Measurements from ENCODE around the gene CCNF. TPM values are rescaled to one million over a fixed set of nuclear protein-coding genes. Genes with fewer than 3 reads are reported as not detected.

CCNF gene
- total and polyA plus RNA-seq, 9 of the 15 experiments (the other 6 are each of a cell fraction or from before 2014, with no cell fraction given): 4.1 to 70.1 (median 29.5) TPM

GRCh38 chr16:2499890-2500429, 70.7 kb downstream of the CCNF start:
- Histone ChIP-seq H2AFZ (ENCODE audit: low read depth, low read length) (no peak overlapping the region), H3K4me2 (ENCODE audit: insufficient read depth, low read length) (no peak overlapping the region), H3K9me3 (replicated peaks; ENCODE audit: control insufficient read depth, insufficient read depth, low read depth, low read length) (no peaks in the 10 kb centered on the region), H3K9ac (ENCODE audit: insufficient read depth in 1 of 2, low read depth in 2 of 2, low read length in 2 of 2) (peak overlapping the region in 1 of 2 experiments; percentile 13; a peak in 1 of 4 replicates), H3K27me3 (ENCODE audit: control insufficient read depth in 2 of 2, insufficient read depth in 2 of 2, low read length in 2 of 2) (no peaks in the 10 kb centered on the region), H4K20me1 (replicated peaks; ENCODE audit: control insufficient read depth, insufficient read depth, low read length) (peaks cover 9% of the 10 kb centered on the region), H3K79me2 (ENCODE audit: control insufficient read depth, insufficient read depth, low read length) (peaks cover 19% of the 10 kb centered on the region), H3K4me1 (replicated peaks in 1 of 2; ENCODE audit: control insufficient read depth in 2 of 2, insufficient read depth in 2 of 2, low read length in 2 of 2) (peaks cover 17 to 77% of the 10 kb centered on the region in 2 experiments), H3K36me3 (ENCODE audit: control insufficient read depth, insufficient read depth, low read length) (peaks cover 66% of the 10 kb centered on the region; the same call in 2 of the 3 replicates), H3K27ac (ENCODE audit: extremely low read depth, low read depth, low read length) (no peak overlapping the region), H3K4me3 (no peak overlapping the region), H3K9me1 (ENCODE audit: control insufficient read depth, insufficient read depth, low read length) (no peaks in the 10 kb centered on the region)
- intact Hi-C loops (cut with micrococcal nuclease): loop anchor here (2.0 to 10.0 kb wide), 4 partner anchors 33 to 303 kb away; partner anchors contain the start of genes ABCA3, CASKIN1 and CCNF
- in situ Hi-C loops (cut with MboI): no loop called here
- ATAC-seq: no peak
- 89% methylated on average over 20 of the region's 29 CpGs for WGBS (ENCODE audit: insufficient coverage, low coverage, missing lambda C conversion rate)
- TF ChIP-seq MTA3 (IDR thresholded peaks at IDR 0.05; ENCODE audit: borderline replicate concordance): no peak
- TF ChIP-seq HMG20A (CRISPR knock-in tag; conservative IDR thresholded peaks at IDR 0.05): no peak
- no peak for TF ChIP-seq FOXK1 (CRISPR knock-in tag; IDR thresholded peaks at IDR 0.05; ENCODE audit: borderline replicate concordance)
- no peak for TF ChIP-seq MCM5 (IDR thresholded peaks at IDR 0.05; ENCODE audit: low read depth)
- no peak for TF ChIP-seq ZFP36 (IDR thresholded peaks at IDR 0.05; ENCODE audit: low read depth, low read length, partially characterized antibody)
- no TSS peak for BruUV-seq (replicated peaks)
- no peak for FAIRE-seq
- DNase-seq (ENCODE audit: extremely low read depth in 1 of 4, low spot score in 3 of 4): no peak
- POLR2A ChIA-PET: no interaction called here
- CTCF ChIA-PET (ENCODE audit: low intra/inter-chr PET ratio): interaction anchor here (0.9 to 3.5 kb wide), 4 partner anchors 71 to 305 kb away, joined by 3 to 17 read pairs (median 8); partner anchors contain the start of gene CCNF

Data from K562 (cell line).